ENCODE results near the gene HIGD1A.

GRCh38 chr3:42843713-42844411, 39.6 kb upstream of the HIGD1A start:
- TF ChIP-seq CTCF (IDR thresholded peaks at IDR 0.05): no peak
- no peak for TF ChIP-seq POLR2A (IDR thresholded peaks at IDR 0.05)

All from thyroid gland (tissue), 4 donors.